HG03060 (cell line): ENCODE measurements around the gene MTMR10.

Experiments used
- ATAC-seq: cut with Tn5 transposase; IDR thresholded peaks from one replicate; pipeline ENCODE4 v1.9.1; 2021; ENCODE audit warnings: low read depth, moderate number of reproducible peaks; ENCODE audit not compliant: unreplicated experiment

MTMR10 gene

DNA sequence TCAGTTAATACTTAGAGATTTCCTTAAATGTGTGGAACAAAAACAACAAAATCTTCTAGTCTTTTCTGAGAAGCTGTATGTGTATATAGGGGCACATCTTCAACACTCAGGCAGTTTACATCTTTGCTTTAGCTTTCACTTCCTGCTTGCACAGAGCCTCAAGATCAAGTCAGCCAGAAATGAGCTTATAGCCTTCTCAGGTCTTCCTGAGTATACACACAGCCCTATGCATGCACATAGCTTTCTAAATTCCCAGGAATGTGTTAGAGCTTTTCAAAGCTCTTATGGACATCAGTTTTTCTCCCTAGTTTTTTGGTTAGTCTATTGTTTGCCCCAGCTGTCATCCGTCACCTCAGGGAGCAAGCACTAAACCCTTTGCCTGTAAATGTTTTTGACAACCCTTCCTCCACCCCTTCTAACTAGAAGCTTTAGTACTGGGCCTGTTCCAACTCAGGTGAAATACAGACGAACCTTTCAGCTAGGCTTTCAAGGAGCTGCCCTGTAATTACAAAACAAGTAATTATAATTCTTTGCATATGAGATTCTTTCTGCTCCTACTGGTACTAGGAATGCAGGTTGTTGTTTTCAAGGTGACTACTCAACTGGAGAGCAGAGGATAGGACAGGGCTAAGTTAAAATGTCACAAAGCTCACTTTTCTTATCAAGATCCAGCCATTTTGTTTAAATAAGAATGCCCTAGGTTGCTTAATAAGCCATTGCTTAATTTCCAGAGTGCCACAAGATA, 22.6 kb upstream of the MTMR10 start:
- no peak for ATAC-seq

DNA sequence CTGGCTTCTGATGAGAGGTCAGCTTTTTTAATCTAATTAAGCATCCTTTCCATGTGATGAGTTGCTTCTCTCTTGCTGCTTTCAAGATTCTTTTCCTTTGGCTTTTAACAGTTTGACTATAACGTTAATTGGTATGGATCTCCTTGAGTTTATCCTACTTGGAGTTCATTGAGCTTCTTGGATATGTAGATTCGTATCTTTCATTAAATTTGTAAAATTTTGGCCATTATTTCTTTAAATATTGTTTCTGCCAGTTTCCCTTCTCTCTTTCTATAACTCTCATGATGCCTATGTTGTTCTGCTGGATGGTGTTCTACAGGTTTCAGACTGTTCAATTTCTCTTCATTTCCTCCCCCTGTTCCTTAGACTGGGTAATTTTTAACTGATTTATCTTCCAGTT, 21.0 kb upstream of the MTMR10 start:
- no peak for ATAC-seq

DNA sequence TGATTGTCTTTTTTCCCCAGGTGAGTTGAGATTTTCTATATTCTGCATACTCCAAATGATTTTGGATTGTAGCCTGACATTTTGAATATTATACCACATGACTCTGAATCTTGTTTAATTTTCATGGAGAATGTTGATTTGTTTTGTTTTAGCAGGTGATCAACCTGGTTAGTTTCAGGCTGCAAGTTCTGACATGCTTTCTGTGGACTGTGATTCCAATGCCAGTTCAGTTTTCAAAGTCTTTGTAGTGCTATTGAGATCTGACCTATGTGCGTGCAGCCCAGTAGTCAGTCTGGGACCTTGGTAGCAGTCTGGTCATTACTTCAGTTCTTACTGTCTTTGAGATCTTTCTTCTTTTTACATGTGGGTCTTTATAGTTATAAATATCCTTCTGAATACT, 18.6 kb upstream of the MTMR10 start:
- ATAC-seq = no peak

DNA sequence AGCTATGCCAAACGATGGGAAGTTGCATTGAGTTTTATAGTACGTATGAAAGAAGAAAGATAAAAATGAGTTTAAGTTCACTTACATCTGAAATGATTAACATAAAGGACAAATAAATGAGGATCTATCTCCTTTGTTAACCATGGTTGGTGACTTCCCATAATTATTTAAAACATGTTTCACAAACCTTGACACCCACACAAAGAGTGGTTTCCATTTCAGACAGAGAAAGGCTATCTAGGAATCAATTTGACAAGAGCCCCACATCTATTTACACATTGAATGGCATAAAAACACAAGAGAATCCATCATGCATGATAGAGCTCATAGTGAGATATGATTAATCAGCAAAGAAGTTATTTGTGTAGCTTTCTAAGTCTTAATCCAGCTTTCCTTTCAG, 14.2 kb upstream of the MTMR10 start:
- no peak for ATAC-seq

DNA sequence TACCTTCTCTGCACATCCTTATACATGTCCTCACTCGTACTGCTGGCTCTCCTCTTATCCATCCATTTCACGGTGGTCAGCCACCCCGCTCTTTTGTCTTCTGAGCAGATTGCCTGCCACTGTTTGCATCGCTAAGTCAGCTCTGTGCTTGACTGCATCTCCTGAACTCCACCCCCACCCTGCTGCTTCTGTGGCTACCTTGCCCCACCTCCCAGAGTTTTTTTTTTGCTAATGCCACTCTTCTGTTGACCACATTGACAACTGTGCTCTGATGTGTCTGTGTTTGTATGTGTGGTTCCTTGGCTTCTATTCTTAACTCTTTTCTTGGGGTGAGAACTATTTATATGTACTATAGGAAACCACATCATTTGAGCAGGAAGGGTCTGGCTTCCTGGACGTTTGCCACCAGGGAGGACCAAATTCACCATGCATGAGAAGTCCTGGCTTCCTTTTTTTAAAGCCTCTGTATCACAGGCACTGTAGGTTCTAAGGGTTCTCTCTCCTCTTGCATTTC, 12.8 kb upstream of the MTMR10 start:
- ATAC-seq = peak; percentile 74

DNA sequence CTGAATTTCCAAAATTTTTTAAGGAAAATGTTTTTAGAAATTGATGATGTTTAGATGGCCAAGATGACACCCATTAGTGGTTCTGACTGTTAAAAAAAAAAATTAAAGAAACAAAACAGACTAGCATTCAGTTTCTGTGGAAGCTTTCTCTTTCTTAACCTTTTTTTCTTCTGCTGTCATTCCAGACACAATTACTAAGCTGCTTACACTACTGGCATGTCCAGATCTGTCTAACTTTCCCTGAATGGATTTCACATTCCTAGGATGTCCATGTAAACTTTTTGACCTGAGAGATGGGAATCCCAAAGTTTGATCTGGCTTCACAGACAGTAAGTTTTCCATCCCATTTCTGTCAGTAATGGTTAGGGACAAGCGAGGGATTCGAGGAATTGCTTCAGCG, 10.3 kb upstream of the MTMR10 start:
- no peak for ATAC-seq

DNA sequence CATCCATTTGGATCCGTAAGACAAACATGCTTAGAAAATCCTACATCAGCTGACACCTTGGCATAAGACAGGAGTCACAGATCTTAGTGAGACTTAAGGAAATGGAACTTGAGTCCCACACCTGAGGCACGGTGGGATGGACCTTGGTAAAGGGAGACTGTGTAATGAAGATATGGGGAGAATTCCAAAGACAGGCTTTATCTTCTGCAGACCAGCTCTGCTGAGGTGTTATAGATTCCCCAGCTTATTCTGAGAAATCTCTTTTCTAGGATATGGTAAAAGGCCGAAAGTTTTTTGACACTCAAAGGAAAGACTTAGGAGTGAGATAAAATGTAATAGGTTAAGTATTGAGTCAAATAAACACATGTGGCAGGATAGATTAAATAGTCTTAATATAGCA, 8.3 kb upstream of the MTMR10 start:
- no peak for ATAC-seq

DNA sequence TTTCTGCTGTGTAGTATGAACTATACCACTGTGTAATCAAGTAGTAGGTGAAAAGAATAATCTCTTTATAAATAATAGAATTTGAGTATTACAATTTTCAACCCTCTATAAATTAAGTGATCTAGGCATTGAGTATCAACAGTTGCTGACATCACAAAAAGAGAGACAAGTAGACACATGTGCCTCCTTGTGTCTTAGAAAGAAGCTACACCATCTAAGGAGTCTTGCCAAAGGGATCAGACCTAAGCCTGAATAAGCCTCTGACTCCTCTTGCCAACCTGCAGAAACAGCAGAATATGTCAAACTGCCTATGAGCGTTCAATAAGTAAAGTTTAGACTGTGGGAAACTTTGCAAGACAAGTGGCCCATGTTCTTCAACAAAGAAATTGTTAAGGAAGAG, 5.8 kb upstream of the MTMR10 start:
- no peak for ATAC-seq

DNA sequence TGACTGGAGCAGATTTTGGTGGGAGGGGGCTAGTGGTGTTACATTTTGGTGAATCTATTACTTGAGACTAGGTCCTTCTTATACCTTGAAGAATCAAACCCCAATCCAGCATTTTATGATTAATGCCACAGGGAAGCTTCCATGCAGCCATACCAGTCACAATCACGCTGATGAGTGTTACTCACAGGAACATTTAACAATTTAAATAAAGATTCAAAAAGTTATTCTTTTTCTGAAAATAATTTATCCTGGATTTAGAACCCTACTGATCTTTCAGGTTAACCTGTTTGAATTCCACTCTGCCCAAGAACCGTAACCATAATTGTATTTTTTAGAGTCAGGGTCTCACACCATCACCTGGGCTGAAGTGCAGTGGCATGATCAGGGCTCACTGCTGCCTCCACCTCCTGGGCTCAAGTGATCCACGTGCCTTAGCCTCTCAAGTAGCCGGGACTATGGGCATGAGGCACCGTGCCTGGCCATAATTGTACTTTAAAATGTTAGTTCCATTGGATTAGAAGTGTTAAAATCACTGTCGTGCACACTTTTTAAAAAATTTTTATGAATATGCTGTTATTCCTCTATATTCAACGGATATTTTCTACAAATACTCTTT, 929 bp upstream of the MTMR10 start:
- no peak for ATAC-seq

DNA sequence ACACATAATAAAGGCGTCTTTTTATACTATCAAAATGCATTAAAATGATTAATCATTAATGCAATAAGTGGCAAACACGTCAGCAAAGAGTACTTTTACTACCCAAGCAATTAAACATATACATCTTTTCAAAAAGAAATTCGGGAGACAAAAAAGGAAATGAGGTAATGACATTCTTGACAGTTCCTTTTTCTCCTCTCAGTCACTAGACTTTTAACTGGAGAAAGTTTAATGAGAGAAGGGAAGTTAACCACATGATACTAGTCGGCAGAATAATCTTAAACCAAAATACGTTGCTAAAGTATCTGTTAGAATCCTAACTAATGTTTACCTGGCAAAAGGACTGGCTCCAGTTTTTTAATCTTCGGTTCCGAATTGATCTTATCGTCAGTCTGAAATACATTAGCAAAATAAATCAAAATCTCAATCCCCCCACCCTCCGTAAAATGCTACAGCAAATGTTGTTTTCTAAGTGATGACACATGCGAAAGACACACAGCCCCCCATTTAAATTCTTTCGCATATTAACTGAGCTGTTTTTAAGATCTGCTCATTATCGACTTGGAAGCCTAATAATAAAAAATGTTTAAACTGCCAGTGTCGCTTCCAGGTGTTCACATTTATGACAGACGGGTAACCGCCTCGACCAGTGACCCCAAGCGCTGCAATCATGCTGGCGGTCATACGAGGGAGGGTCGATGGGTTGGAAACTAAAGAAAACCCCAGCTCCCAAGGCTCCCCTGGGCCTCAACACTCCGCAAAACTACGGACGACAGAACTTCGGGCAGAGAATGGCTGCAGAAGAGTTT, 778 bp downstream of the MTMR10 start:
- ATAC-seq = no peak

DNA sequence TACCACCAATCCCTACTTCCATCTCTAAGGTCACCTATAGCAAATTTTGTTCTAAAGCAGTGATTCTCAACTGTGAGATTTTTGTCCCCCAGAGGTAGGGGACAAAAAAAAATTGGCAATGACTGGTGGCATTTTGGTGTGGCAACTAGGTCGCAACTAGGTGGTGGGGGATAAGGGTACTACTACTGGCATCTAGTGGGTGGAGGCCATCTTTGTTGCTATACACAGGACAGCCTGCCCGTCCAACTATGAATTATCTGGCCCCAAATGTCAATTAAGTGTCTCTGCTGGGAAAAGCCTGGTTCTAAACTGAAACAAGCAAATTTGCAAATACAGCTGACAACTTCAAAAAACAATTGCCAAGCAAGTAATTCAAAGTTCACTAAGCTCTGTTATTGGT, 1.4 kb downstream of the MTMR10 start:
- no peak for ATAC-seq

DNA sequence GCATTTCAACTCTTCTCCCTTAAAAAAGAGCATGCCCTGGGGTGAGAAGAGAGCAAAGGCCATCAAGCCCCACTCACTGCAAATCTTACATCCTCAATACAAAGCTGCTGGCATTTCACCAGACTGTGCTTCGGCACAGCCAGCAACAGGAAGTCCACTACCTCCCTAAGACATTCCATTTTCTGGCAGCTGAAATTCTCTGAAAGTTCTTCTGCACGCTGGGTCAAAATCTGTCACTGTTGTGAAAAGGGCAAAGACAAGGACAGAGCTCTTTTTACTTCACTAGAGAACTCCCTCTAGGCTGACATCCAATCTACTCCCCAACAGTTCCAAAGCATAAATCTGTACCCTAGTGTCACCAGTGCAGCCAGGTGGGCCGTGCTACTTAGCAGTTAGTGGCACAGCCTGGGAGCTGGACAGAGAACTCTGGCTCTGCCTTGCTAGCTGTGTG, 6.3 kb downstream of the MTMR10 start:
- ATAC-seq = no peak

DNA sequence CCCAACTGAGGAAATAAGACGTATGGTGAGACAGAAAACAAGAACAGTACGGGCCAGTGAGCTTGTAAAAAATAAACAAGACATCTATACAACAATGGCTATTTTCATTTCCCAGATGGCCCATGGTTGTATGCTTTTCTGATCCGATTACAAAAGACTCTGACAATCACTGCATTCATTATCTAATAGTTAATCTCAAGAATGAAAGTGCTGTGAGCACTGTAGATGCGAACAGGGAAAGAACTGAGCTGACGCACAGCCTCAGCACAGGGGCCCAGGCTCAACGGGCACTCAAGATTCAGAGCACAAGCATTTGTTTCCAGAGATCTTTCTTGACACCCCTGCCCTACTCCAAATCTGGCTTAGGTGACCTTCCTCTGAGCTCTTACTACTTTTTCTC, 6.9 kb downstream of the MTMR10 start:
- ATAC-seq = no peak

DNA sequence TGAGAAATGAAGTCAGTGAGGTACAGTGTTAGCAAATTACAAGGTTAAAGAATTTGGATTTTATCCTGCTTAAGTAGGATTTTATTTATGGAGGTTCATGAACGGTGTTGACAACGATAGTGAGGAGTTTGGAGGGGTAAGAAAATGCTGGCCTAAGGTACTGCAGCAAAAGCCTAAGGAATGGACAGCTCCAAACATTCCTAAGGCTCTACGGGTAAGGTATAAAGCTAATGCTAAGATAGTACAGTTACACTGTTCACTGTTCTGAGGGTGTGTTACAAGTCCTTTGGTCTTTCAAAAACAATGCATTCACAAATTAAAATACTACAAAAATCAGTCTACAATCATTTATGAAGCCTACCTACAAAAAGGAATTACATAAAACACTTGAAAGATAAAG, 7.3 kb downstream of the MTMR10 start:
- ATAC-seq = no peak

DNA sequence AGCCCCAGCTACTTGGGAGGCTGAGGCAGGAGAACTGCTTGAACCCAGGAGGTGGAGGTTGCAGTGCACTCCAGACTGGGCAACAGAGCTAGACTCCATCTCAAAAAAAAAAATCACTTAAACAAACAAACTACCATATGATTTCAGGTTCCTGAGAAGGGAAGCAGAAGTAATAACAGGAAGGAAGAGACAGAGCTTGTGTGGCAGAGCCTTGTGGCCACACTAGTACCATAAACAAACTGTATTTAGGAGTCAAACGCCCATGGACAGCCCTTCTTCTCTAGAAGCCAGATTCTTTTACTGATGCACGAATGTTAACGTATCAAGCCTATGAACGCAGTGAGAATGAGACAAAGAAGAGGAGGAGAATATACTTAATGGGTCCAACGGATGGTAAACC, 12.0 kb downstream of the MTMR10 start:
- no peak for ATAC-seq

DNA sequence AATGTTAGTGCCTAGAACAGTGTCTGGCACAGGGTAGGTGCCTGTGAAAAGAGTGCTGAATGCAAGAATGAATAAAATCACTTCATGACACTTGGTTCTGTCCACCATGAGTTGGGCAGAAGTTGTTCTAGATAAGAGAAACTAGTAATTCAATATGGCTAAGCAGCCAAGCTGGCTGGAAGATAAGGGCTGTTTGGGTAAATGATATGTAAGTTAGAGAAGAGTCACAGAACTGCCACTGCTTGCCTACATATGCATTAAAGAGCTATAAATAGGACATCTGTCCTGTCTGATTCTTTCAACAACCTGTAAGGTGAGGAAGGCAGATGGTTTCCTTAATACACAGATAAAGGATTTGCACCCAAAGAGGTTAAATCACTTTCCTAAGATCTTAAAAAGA, 13.1 kb downstream of the MTMR10 start:
- no peak for ATAC-seq

DNA sequence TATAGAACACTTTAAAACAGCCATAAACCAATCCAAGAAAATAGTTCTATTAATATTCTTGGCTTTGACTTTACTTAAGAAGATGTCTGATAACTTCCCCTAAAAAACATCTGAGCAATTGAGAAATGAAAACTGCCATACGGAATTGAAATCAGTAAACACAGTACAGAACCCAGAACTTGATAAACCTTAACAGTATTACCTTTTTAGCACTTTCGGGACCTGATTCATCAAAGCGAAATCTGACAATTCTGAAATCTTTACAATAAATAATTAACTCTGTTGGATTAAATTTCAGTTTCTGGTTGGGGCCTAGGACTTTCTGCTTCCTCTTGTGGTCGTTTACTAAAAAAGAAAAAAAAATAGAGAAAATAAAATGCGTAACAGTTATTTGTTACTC, 17.3 kb downstream of the MTMR10 start:
- ATAC-seq = no peak

DNA sequence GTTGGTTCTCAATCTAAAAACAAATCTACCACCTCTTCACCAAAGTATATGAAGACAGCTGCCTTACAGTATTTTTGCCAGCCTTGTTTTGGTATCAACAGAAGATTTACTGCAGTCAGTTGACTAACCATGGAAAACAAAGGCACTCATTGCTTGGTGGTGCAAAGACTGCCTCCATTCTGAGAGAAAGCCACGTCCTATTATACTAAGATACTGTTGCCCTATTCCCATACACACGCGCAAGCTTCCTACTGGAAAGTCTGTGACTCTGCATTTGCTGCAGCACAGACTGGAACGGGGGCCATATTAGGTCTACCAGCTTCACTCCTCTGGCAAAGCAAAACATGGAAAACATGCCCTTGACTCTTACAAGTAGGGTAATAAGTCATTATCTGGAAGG, 18.0 kb downstream of the MTMR10 start:
- ATAC-seq = no peak

DNA sequence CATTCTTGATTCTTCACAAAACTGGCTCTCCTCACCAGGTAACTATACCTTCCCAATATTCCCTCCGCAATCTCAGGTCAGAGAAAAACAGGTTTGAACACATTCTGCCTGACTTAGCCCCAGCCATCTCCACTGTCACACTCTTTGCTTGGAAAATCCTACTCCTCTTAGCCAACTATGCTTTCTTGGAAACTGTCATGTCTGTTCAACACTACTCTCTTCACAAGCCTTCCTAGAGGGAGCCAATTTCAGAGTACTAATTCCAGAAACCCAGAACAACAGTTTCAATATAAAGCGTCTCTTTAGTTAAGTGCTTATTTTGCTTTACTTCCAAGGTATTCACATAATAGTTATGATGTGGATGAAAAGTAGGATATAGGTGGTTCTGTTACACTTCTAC, 21.7 kb downstream of the MTMR10 start:
- no peak for ATAC-seq

DNA sequence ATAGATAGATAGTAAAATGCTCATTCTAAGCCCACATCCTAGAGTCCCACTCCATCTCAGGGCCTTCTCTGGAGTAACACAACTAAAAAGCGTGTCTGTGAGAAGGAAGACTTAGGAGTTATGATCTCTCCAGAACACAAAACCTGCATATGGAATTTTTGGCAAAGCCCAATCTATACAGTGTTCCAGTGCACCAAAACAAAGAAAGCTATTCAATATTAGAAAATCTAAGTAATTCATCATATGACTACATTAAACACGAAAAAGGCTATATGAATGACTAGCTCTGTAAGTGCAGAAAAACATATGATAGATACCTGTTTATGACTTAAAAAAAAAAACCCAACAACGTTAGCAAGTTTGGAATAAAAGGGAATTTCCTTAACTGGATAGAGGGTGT, 27.7 kb downstream of the MTMR10 start:
- no peak for ATAC-seq

DNA sequence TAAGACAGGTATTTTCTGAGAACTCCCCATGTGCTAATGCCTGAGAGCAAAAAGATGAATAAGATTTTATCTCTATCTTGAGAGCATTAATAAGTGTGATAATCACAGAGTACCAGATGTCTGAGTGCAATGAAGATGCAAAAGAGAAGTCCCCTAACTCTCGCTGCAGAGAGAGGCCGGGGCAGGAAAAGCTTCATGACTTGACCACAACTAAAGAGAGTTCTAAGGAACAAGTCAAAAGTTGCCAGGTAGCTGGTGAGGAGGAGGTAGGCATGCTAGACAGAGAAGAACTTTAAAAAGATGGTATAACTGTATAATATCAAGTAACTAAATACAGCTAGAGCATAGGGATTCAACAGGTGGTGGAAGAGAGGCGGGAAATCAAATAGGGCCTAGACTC, 28.8 kb downstream of the MTMR10 start:
- no peak for ATAC-seq
